ENCODE measurements around the gene DENND1A. TPM values are rescaled to one million over a fixed set of nuclear protein-coding genes. Genes with fewer than 3 reads are reported as not detected.

The DENND1A gene
- total and polyA plus RNA-seq, 4 donors, result 7.9 to 22.0 (median 13.9) TPM

GRCh38 chr9:123523845-123524244 is 406.1 kb downstream of the DENND1A start:
- Histone ChIP-seq H3K4me1 (ENCODE audit: control insufficient read depth in 4 of 4, insufficient read depth in 4 of 4, low read length in 3 of 4) (peaks cover 0 to 12% (median 2%) of the 10 kb centered on the region in 4 donors), H3K36me3 (ENCODE audit: control insufficient read depth in 4 of 4, insufficient read depth in 3 of 4, low read depth in 1 of 4, low read length in 3 of 4) (peaks cover 0 to 4% (median 0%) of the 10 kb centered on the region in 4 donors), H3K9ac (ENCODE audit: low read depth in 1 of 2, low read length in 2 of 2) (no peak overlapping the region), H3K27me3 (ENCODE audit: control insufficient read depth in 4 of 4, insufficient read depth in 4 of 4, low read length in 3 of 4) (no peaks in the 10 kb centered on the region), H3K27ac (ENCODE audit: low read depth in 1 of 2, low read length in 2 of 2) (no peak overlapping the region), H3K4me3 (ENCODE audit: low read depth in 1 of 3, low read length in 3 of 3) (no peak overlapping the region), H3K9me3 (ENCODE audit: control insufficient read depth in 4 of 4, low read length in 3 of 4) (no peaks in the 10 kb centered on the region)
- 97% methylated on average over 2 of the region's 2 CpGs for WGBS
- DNase-seq (ENCODE audit: low spot score), result no peak
- no peak for TF ChIP-seq YY1 (IDR thresholded peaks at IDR 0.05)
- no peak for TF ChIP-seq RXRA (IDR thresholded peaks at IDR 0.05)
- TF ChIP-seq ATF3 (IDR thresholded peaks at IDR 0.05), result no peak
- no peak for TF ChIP-seq REST (IDR thresholded peaks at IDR 0.05)
- TF ChIP-seq RAD21 (IDR thresholded peaks at IDR 0.05), result no peak
- TF ChIP-seq JUND (IDR thresholded peaks at IDR 0.05), result no peak
- TF ChIP-seq SP1 (IDR thresholded peaks at IDR 0.05), result no peak
- TF ChIP-seq HNF4G (IDR thresholded peaks at IDR 0.05), result no peak
- no peak for TF ChIP-seq FOXA2 (IDR thresholded peaks at IDR 0.05)
- no peak for TF ChIP-seq NR2F2 (IDR thresholded peaks at IDR 0.05)
- TF ChIP-seq GABPA (IDR thresholded peaks at IDR 0.05 in 1 of 2, conservative IDR thresholded peaks at IDR 0.05 in 1 of 2), result no peak
- no peak for TF ChIP-seq FOXA1 (IDR thresholded peaks at IDR 0.05)
- TF ChIP-seq TAF1 (conservative IDR thresholded peaks at IDR 0.05), result no peak

- H3K9ac ChIP-seq (ENCODE audit: low read depth in 1 of 2, low read length in 2 of 2), result no peak overlapping the region
- H3K9me3 ChIP-seq (ENCODE audit: control insufficient read depth in 4 of 4, low read length in 3 of 4), result no peaks in the 10 kb centered on the region
- WGBS, result 98% methylated on average over 6 of the region's 6 CpGs
- H3K36me3 ChIP-seq (ENCODE audit: control insufficient read depth in 4 of 4, insufficient read depth in 3 of 4, low read depth in 1 of 4, low read length in 3 of 4), result peaks cover 0 to 4% (median 0%) of the 10 kb centered on the region in 4 donors
- peaks cover 0 to 12% (median 2%) of the 10 kb centered on the region in 4 donors for H3K4me1 ChIP-seq (ENCODE audit: control insufficient read depth in 4 of 4, insufficient read depth in 4 of 4, low read length in 3 of 4)
- TF ChIP-seq GABPA (IDR thresholded peaks at IDR 0.05 in 1 of 2, conservative IDR thresholded peaks at IDR 0.05 in 1 of 2), result no peak
- TF ChIP-seq YY1 (IDR thresholded peaks at IDR 0.05), result no peak
- TF ChIP-seq SP1 (IDR thresholded peaks at IDR 0.05), result no peak
- TF ChIP-seq HNF4G (IDR thresholded peaks at IDR 0.05), result no peak
- TF ChIP-seq MAX (IDR thresholded peaks at IDR 0.05), result no peak
- no peak for TF ChIP-seq HNF4A (conservative IDR thresholded peaks at IDR 0.05)
- TF ChIP-seq FOXA2 (IDR thresholded peaks at IDR 0.05), result no peak
- TF ChIP-seq RAD21 (IDR thresholded peaks at IDR 0.05), result no peak
- no peak for TF ChIP-seq JUND (IDR thresholded peaks at IDR 0.05)
- no peak for TF ChIP-seq NR2F2 (IDR thresholded peaks at IDR 0.05)
- no peak for TF ChIP-seq FOXA1 (IDR thresholded peaks at IDR 0.05)
- TF ChIP-seq ATF3 (IDR thresholded peaks at IDR 0.05), result no peak
- TF ChIP-seq CTCF (IDR thresholded peaks at IDR 0.05; ENCODE audit: low read depth, low read length, missing input control), result no peak
- TF ChIP-seq EGR1 (IDR thresholded peaks at IDR 0.05; ENCODE audit: low read depth in 2 of 2), result no peak
- TF ChIP-seq ZBTB33 (IDR thresholded peaks at IDR 0.05), result no peak
- TF ChIP-seq RXRA (IDR thresholded peaks at IDR 0.05), result no peak
- no peak for TF ChIP-seq TAF1 (conservative IDR thresholded peaks at IDR 0.05)
- TF ChIP-seq REST (IDR thresholded peaks at IDR 0.05), result no peak
- no peak overlapping the region for H3K27ac ChIP-seq (ENCODE audit: low read depth in 1 of 2, low read length in 2 of 2)
- DNase-seq (ENCODE audit: low spot score), result no peak
- H3K27me3 ChIP-seq (ENCODE audit: control insufficient read depth in 4 of 4, insufficient read depth in 4 of 4, low read length in 3 of 4), result no peaks in the 10 kb centered on the region
- H3K4me3 ChIP-seq (ENCODE audit: low read depth in 1 of 3, low read length in 3 of 3), result no peak overlapping the region
Observed at GRCh38 chr9:123523001-123523400, 406.9 kb downstream of the DENND1A start.
